Hippocampal formation (tissue), 2 donors: Measurements from ENCODE around the gene MAST4.

Source experiments
- DNase-seq, 2 donors: peaks; one replicate each; lab custom pipeline; 2025; lab: John Stamatoyannopoulos, UW

MAST4 gene

GRCh38 chr5:67133217-67133616 is 537.0 kb downstream of the MAST4 start:
- no peak for DNase-seq

GRCh38 chr5:67133776-67134175 is 537.6 kb downstream of the MAST4 start:
- DNase-seq, result no peak

- no peak for DNase-seq
Measured at GRCh38 chr5:67135381-67135984, 539.3 kb downstream of the MAST4 start.

- DNase-seq, result no peak
Measured at GRCh38 chr5:67139030-67139429, 542.8 kb downstream of the MAST4 start.

GRCh38 chr5:67140413-67140812 is 544.2 kb downstream of the MAST4 start:
- DNase-seq, result no peak

GRCh38 chr5:67141644-67142043 is 545.5 kb downstream of the MAST4 start:
- no peak for DNase-seq

GRCh38 chr5:67142816-67143215 is 546.6 kb downstream of the MAST4 start:
- DNase-seq, result no peak

- DNase-seq, result no peak
Measured at GRCh38 chr5:67143549-67143948, 547.4 kb downstream of the MAST4 start.

- no peak for DNase-seq
Measured at GRCh38 chr5:67144183-67144639, 548.0 kb downstream of the MAST4 start.

- DNase-seq, result no peak
Measured at GRCh38 chr5:67146574-67146973, 550.4 kb downstream of the MAST4 start.

GRCh38 chr5:67146981-67147380 is 550.8 kb downstream of the MAST4 start:
- no peak for DNase-seq

- no peak for DNase-seq
Measured at GRCh38 chr5:67147760-67148159, 551.6 kb downstream of the MAST4 start.

- DNase-seq, result no peak
Measured at GRCh38 chr5:67149057-67149950, 553.1 kb downstream of the MAST4 start.

- peak in 1 of 2 donors; percentile 55 for DNase-seq
Measured at GRCh38 chr5:67149951-67150523, 553.8 kb downstream of the MAST4 start.

GRCh38 chr5:67152400-67152799 is 556.2 kb downstream of the MAST4 start:
- no peak for DNase-seq

- DNase-seq, result no peak
Measured at GRCh38 chr5:67153292-67153691, 557.1 kb downstream of the MAST4 start.

- no peak for DNase-seq
Measured at GRCh38 chr5:67154556-67155206, 558.5 kb downstream of the MAST4 start.

- DNase-seq, result no peak
Measured at GRCh38 chr5:67156976-67157583, 560.9 kb downstream of the MAST4 start.

GRCh38 chr5:67160272-67160671 is 564.1 kb downstream of the MAST4 start:
- no peak for DNase-seq

- no peak for DNase-seq
Measured at GRCh38 chr5:67160985-67161384, 564.8 kb downstream of the MAST4 start.

GRCh38 chr5:67161767-67162166 is 565.6 kb downstream of the MAST4 start:
- DNase-seq, result no peak

GRCh38 chr5:67163231-67163756 is 567.1 kb downstream of the MAST4 start:
- no peak for DNase-seq
